WTC11 (cell line): ENCODE results near the gene RHBDL2.

ENCODE experiments used
- CBFB ChIP-seq: sonication (generic); formaldehyde crosslinking; IDR thresholded peaks from 2 replicates; pipeline ENCODE4 v1.8.1; 2022; ENCODE audit warnings: mild to moderate bottlenecking, low read depth, missing genetic modification reagents
- CTCF ChIP-seq: fragments of 200-600 bp; IDR thresholded peaks from 2 replicates; pipeline ENCODE4 v1.8.0; 2022; ENCODE audit warnings: antibody characterized with exemption
- ESRRA ChIP-seq: sonication (generic); formaldehyde crosslinking; IDR thresholded peaks from 2 replicates; pipeline ENCODE4 v1.8.1; 2022; ENCODE audit warnings: mild to moderate bottlenecking, missing genetic modification reagents, borderline replicate concordance
- NFE2L1 ChIP-seq: sonication (generic); formaldehyde crosslinking; IDR thresholded peaks from 2 replicates; pipeline ENCODE4 v1.8.1; 2023; ENCODE audit warnings: missing genetic modification reagents
- NR3C1 ChIP-seq: sonication (generic); formaldehyde crosslinking; conservative IDR thresholded peaks from 2 replicates; pipeline ENCODE4 v1.8.1; 2023; ENCODE audit warnings: low read depth, mild to moderate bottlenecking, missing genetic modification reagents
- PREB ChIP-seq: sonication (generic); formaldehyde crosslinking; IDR thresholded peaks from 2 replicates; pipeline ENCODE4 v1.8.1; 2022; ENCODE audit warnings: mild to moderate bottlenecking, missing genetic modification reagents, moderate library complexity, borderline replicate concordance
- SP1 ChIP-seq: sonication (generic); formaldehyde crosslinking; conservative IDR thresholded peaks from 2 replicates; pipeline ENCODE4 v1.8.1; 2022; ENCODE audit warnings: missing genetic modification reagents
- USF1 ChIP-seq: sonication (generic); formaldehyde crosslinking; IDR thresholded peaks from 2 replicates; pipeline ENCODE4 v1.8.0; 2022; ENCODE audit warnings: mild to moderate bottlenecking, missing genetic modification reagents
- ZNF512 ChIP-seq: sonication (generic); formaldehyde crosslinking; IDR thresholded peaks from 2 replicates; pipeline ENCODE4 v1.8.1; 2022; ENCODE audit warnings: missing genetic modification reagents, borderline replicate concordance

GRCh38 chr1:38919130-38919529 lies 22.5 kb downstream of the RHBDL2 start:
- no peak for TF ChIP-seq CBFB (CRISPR knock-in tag)
- TF ChIP-seq NR3C1 (CRISPR knock-in tag) = no peak
- no peak for TF ChIP-seq CTCF
- TF ChIP-seq ZNF512 (CRISPR knock-in tag) = no peak
- no peak for TF ChIP-seq PREB (CRISPR knock-in tag)
- no peak for TF ChIP-seq USF1 (CRISPR knock-in tag)
- no peak for TF ChIP-seq ESRRA (CRISPR knock-in tag)
- no peak for TF ChIP-seq NFE2L1 (CRISPR knock-in tag)
- no peak for TF ChIP-seq SP1 (CRISPR knock-in tag)
